ENCODE data around the gene NPAT. TPM values are rescaled to one million over a fixed set of nuclear protein-coding genes. Genes with fewer than 3 reads are reported as not detected.

The NPAT gene
- total and polyA plus RNA-seq, 10 of the 15 experiments (the other 5 are each of a cell fraction or from before 2014, with no cell fraction given) = 7.5 to 32.8 (median 20.1) TPM

DNA sequence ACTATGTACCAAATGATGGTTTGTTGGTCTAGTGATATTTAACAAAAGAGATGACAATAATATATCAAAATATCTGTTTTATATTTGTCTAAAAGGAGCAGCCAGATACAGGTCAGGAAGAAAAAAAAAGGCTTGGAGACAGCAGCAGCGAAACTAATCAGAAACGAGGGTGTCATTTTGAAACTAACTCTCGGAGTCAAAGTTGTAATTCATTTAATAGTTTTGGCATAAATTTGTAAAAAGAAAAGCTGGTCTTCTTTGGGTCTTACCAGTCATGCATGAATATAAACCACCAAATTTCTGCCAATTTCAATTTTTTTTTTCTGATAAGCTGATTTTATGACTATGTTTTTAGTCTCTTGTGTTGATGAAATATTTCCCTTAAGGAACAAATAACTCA is 25.5 kb downstream of the NPAT start (continued):
- TF ChIP-seq SIX5 (IDR thresholded peaks at IDR 0.05; ENCODE audit: low read depth, low read length, severe bottlenecking) = no peak
- TF ChIP-seq WRNIP1 (IDR thresholded peaks at IDR 0.05; ENCODE audit: borderline replicate concordance, low read depth, low read length) = no peak

DNA sequence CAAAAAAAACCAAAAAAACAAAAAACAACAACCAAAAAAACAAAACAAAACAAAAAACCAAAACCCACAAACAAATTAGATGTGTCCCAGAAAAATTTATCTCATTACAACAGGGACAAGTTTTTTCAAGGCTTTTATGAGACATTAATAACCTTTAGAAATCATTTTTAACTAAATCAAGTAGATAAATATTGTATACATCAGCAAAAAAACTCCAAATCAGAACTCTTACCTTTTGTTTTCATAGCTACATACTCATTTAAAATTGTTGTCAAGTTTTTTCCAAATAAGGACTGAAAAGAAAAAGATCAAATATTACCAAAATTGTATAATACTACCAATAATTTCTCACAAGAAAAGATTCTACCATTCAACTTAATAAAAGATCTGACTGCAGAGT is 28.7 kb downstream of the NPAT start:
- RAD21 ChIA-PET (ENCODE audit: unreplicated experiment) = no interaction called here
- Histone ChIP-seq H3K4me1 (ENCODE audit: control insufficient read depth, insufficient read depth, low read length) (peaks cover 18% of the 10 kb centered on the region), H3K79me2 (ENCODE audit: control insufficient read depth, insufficient read depth, low read length) (peaks cover 16% of the 10 kb centered on the region), H3K9ac (ENCODE audit: control insufficient read depth, insufficient read depth, low read length) (no peak overlapping the region), H4K20me1 (ENCODE audit: control insufficient read depth, insufficient read depth) (no peaks in the 10 kb centered on the region), H3K4me3 (no peak overlapping the region), H2AFZ (ENCODE audit: control insufficient read depth, low read depth, low read length) (no peak overlapping the region), H3K27me3 (replicated peaks in 1 of 2; ENCODE audit: control insufficient read depth in 2 of 2, insufficient read depth in 2 of 2, low read length in 1 of 2) (no peaks in the 10 kb centered on the region), H3K36me3 (ENCODE audit: control insufficient read depth in 2 of 2, insufficient read depth in 2 of 2, low read length in 1 of 2) (peaks cover 0 to 9% of the 10 kb centered on the region in 2 experiments), H3K9me3 (replicated peaks; ENCODE audit: control insufficient read depth, insufficient read depth, low read length) (no peaks in the 10 kb centered on the region), H3K4me2 (ENCODE audit: control insufficient read depth, insufficient read depth) (no peak overlapping the region), H3K27ac (ENCODE audit: control insufficient read depth, insufficient read depth) (no peak overlapping the region)
- ATAC-seq (no peak), FAIRE-seq (no peak), DNase-seq (ENCODE audit: low read depth, low spot score) (no peak)
- TF ChIP-seq CBX3 (IDR thresholded peaks at IDR 0.05; ENCODE audit: borderline replicate concordance, low read depth) = no peak
- TF ChIP-seq HDAC2 (IDR thresholded peaks at IDR 0.05) = no peak
- TF ChIP-seq ATF7 (IDR thresholded peaks at IDR 0.05; ENCODE audit: low read depth) = no peak
- SMC1A ChIA-PET (ENCODE audit: uncharacterized antibody, unreplicated experiment) = interaction anchor here (0.8 to 2.2 kb wide), 6 partner anchors 13 to 110 kb away, joined by 3 to 7 read pairs (median 3); partner anchors contain the start of genes ATM and NPAT
- POLR2A ChIA-PET = no interaction called here
- in situ Hi-C loops (cut with MboI) = no loop called here
- BruUV-seq (replicated peaks) = no TSS peak
- CTCF ChIA-PET = interaction anchor here (1.0 kb wide), 1 partner anchor 19 kb away, joined by 4 read pairs; no protein-coding TSS in a partner anchor
- intact Hi-C loops (cut with micrococcal nuclease; ENCODE audit: unreplicated experiment) = no loop called here

DNA sequence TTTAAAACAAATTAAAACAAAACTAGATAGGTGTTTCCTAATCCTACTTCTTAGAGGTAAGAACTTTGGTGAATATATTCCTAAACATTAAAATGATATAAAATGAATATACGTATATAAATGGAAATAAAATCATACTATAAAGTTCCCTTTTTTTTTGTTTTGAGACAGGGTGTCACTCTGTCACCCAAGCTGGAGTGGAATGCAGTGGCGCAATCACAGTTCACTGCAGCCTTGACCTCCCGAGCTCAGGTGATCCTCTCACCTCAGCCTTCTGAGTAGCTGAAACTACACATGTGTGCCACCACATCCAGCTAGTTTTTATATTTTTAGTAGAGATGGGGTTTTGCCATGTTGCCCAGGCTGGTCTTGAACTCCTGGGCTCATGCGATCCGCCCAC is 44.9 kb downstream of the NPAT start:
- FAIRE-seq = no peak
- Histone ChIP-seq H3K4me3 (no peak overlapping the region), H3K27ac (ENCODE audit: control insufficient read depth, insufficient read depth) (no peak overlapping the region), H3K27me3 (replicated peaks in 1 of 2; ENCODE audit: control insufficient read depth in 2 of 2, insufficient read depth in 2 of 2, low read length in 1 of 2) (no peaks in the 10 kb centered on the region), H2AFZ (ENCODE audit: control insufficient read depth, low read depth, low read length) (no peak overlapping the region), H3K36me3 (ENCODE audit: control insufficient read depth in 2 of 2, insufficient read depth in 2 of 2, low read length in 1 of 2) (peaks cover 2 to 6% of the 10 kb centered on the region in 2 experiments; a peak in 3 of 4 replicates), H3K79me2 (ENCODE audit: control insufficient read depth, insufficient read depth, low read length) (no peaks in the 10 kb centered on the region), H3K4me2 (ENCODE audit: control insufficient read depth, insufficient read depth) (no peak overlapping the region), H3K9me3 (replicated peaks; ENCODE audit: control insufficient read depth, insufficient read depth, low read length) (no peaks in the 10 kb centered on the region), H3K9ac (ENCODE audit: control insufficient read depth, insufficient read depth, low read length) (no peak overlapping the region), H4K20me1 (ENCODE audit: control insufficient read depth, insufficient read depth) (no peaks in the 10 kb centered on the region), H3K4me1 (ENCODE audit: control insufficient read depth, insufficient read depth, low read length) (peaks cover 11% of the 10 kb centered on the region)
- no TSS peak for BruUV-seq (replicated peaks)
- 89% methylated on average over 5 of the region's 5 CpGs for WGBS (ENCODE audit: insufficient coverage, insufficient replicate concordance, low lambda C conversion rate, missing lambda C conversion rate)
- ChIA-PET RAD21 (ENCODE audit: unreplicated experiment) (no interaction called here), CTCF (no interaction called here), POLR2A (no interaction called here), SMC1A (ENCODE audit: uncharacterized antibody, unreplicated experiment) (interaction anchor here (0.7 to 1.2 kb wide), 3 partner anchors 13 to 34 kb away, joined by 3 read pairs; no protein-coding TSS in a partner anchor)
- in situ Hi-C loops (cut with MboI) (no loop called here), intact Hi-C loops (cut with micrococcal nuclease; ENCODE audit: unreplicated experiment) (no loop called here)
- no peak for DNase-seq (ENCODE audit: low read depth, low spot score)
- ATAC-seq = no peak
- TF ChIP-seq BACH1 (IDR thresholded peaks at IDR 0.05; ENCODE audit: borderline replicate concordance) = no peak
- no peak for TF ChIP-seq TAF1 (IDR thresholded peaks at IDR 0.05; ENCODE audit: borderline replicate concordance, low read depth, low read length)
- TF ChIP-seq GATAD2B (conservative IDR thresholded peaks at IDR 0.05; ENCODE audit: low read depth) = no peak
- TF ChIP-seq, protein P1, sequence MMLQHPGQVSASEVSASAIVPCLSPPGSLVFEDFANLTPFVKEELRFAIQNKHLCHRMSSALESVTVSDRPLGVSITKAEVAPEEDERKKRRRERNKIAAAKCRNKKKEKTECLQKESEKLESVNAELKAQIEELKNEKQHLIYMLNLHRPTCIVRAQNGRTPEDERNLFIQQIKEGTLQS (IDR thresholded peaks at IDR 0.05; ENCODE audit: borderline replicate concordance, extremely low read depth, low read depth, low read length) = no peak
- no peak for TF ChIP-seq SMAD5 (IDR thresholded peaks at IDR 0.05; ENCODE audit: low read depth)
- TF ChIP-seq, protein P2, sequence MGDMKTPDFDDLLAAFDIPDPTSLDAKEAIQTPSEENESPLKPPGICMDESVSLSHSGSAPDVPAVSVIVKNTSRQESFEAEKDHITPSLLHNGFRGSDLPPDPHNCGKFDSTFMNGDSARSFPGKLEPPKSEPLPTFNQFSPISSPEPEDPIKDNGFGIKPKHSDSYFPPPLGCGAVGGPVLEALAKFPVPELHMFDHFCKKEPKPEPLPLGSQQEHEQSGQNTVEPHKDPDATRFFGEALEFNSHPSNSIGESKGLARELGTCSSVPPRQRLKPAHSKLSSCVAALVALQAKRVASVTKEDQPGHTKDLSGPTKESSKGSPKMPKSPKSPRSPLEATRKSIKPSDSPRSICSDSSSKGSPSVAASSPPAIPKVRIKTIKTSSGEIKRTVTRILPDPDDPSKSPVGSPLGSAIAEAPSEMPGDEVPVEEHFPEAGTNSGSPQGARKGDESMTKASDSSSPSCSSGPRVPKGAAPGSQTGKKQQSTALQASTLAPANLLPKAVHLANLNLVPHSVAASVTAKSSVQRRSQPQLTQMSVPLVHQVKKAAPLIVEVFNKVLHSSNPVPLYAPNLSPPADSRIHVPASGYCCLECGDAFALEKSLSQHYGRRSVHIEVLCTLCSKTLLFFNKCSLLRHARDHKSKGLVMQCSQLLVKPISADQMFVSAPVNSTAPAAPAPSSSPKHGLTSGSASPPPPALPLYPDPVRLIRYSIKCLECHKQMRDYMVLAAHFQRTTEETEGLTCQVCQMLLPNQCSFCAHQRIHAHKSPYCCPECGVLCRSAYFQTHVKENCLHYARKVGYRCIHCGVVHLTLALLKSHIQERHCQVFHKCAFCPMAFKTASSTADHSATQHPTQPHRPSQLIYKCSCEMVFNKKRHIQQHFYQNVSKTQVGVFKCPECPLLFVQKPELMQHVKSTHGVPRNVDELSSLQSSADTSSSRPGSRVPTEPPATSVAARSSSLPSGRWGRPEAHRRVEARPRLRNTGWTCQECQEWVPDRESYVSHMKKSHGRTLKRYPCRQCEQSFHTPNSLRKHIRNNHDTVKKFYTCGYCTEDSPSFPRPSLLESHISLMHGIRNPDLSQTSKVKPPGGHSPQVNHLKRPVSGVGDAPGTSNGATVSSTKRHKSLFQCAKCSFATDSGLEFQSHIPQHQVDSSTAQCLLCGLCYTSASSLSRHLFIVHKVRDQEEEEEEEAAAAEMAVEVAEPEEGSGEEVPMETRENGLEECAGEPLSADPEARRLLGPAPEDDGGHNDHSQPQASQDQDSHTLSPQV (IDR thresholded peaks at IDR 0.05) = no peak
- TF ChIP-seq ZNF207 (IDR thresholded peaks at IDR 0.05; ENCODE audit: borderline replicate concordance) = no peak
- no peak for TF ChIP-seq POLR2A (IDR thresholded peaks at IDR 0.05; ENCODE audit: low read depth, low read length)
